SU-DHL-6 (cell line): Measurements from ENCODE around the gene CDK5R2.

Experiments used
- H2AFZ ChIP-seq: fragments of 200-600 bp; sonication (generic); 2 replicates; pipeline ENCODE4 v1.6.1; 2014; ENCODE audit warnings: low read depth, mild to moderate bottlenecking, moderate library complexity, mixed read lengths, antibody characterized with exemption, low read length; ENCODE audit not compliant: severe bottlenecking
- H3F3A ChIP-seq: fragments of 200-600 bp; shearing (Covaris generic); 2 replicates; pipeline ENCODE4 v1.6.0; 2016; ENCODE audit warnings: antibody characterized with exemption, mild to moderate bottlenecking; ENCODE audit not compliant: insufficient read depth
- H3K27ac ChIP-seq: fragments of 200-600 bp; sonication (generic); 2 replicates; pipeline ENCODE4 v1.5.1; 2016; ENCODE audit warnings: low read depth, mild to moderate bottlenecking, low read length, moderate library complexity, mixed read lengths
- H3K27me3 ChIP-seq: fragments of 200-600 bp; sonication (generic), shearing (Covaris generic); 2 replicates; pipeline ENCODE4 v1.6.0; 2014; ENCODE audit warnings: mild to moderate bottlenecking, low read length
- H3K36me3 ChIP-seq: fragments of 200-600 bp; sonication (generic); 2 replicates; pipeline ENCODE4 v1.6.1; 2014; ENCODE audit warnings: mild to moderate bottlenecking, low read length, mixed read lengths
- H3K4me2 ChIP-seq: fragments of 300-600, 200-600 bp; shearing (Covaris generic), sonication (generic); 2 replicates; pipeline ENCODE4 v1.6.0; 2014; ENCODE audit warnings: low read length, low read depth, mild to moderate bottlenecking; ENCODE audit not compliant: poor library complexity, severe bottlenecking
- H3K4me3 ChIP-seq: fragments of 200-600 bp; sonication (generic); 2 replicates; pipeline ENCODE4 v1.5.1; 2014; ENCODE audit warnings: antibody characterized with exemption, low read length, mild to moderate bottlenecking, mixed read lengths; ENCODE audit not compliant: insufficient read depth, poor library complexity, severe bottlenecking
- H3K79me2 ChIP-seq: fragments of 200-600 bp; sonication (generic); 2 replicates; pipeline ENCODE4 v1.6.1; 2014; ENCODE audit warnings: mild to moderate bottlenecking, low read length, moderate library complexity; ENCODE audit not compliant: insufficient read depth
- H3K9ac ChIP-seq: fragments of 200-600 bp; sonication (generic); 2 replicates; pipeline ENCODE4 v1.7.0; 2014; ENCODE audit warnings: mild to moderate bottlenecking, low read length
- H3K9me2 ChIP-seq: fragments of 200-600 bp; sonication (generic); replicated peaks from 2 replicates; pipeline ENCODE4 v1.6.1; 2014; ENCODE audit warnings: low read length; ENCODE audit not compliant: insufficient read depth
- H3K9me3 ChIP-seq: fragments of 200-600 bp; sonication (generic); 2 replicates; pipeline ENCODE4 v1.6.1; 2014; ENCODE audit warnings: low read length, mixed read lengths; ENCODE audit not compliant: insufficient read depth
- H4K20me1 ChIP-seq: fragments of 200-600 bp; sonication (generic); 2 replicates; pipeline ENCODE4 v1.6.1; 2014; ENCODE audit warnings: low read depth, mild to moderate bottlenecking, antibody characterized with exemption, low read length, moderate library complexity, mixed read lengths
- EZH2phosphoT487 ChIP-seq: fragments of 200-600 bp; sonication (generic), shearing (Covaris generic); conservative IDR thresholded peaks from 2 replicates; pipeline ENCODE4 v1.6.1; 2018; ENCODE audit warnings: mild to moderate bottlenecking, antibody characterized with exemption, low read length, moderate library complexity, mixed read lengths
- TF ChIP-seq, protein P1 (sequence below): fragments of 200-600 bp; sonication (generic); IDR thresholded peaks from one replicate; pipeline ENCODE4 v1.5.1; 2017; ENCODE audit warnings: antibody characterized with exemption, mild to moderate bottlenecking, low read length, moderate library complexity; ENCODE audit not compliant: insufficient read depth, poor library complexity, severe bottlenecking

Gene CDK5R2

DNA sequence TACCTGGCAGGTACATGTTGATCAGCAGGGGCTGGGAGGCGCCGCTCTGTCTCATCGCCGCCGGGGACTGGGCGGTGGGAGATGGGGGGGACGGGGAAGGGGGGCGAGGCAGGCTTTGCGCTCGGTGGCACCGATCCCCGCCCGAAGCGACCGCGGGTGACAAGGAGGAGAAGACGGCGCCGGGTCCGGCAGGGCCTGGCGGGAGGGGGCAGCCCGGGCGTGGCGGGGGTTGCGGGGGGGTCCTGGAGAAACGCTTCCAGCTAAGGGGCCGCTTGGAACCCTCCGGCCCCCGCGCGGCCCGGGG is 25.5 kb downstream of the CDK5R2 start, which contains the start of gene FEV:
FEV (minus strand) TSS at position 164 of the 304 bp plus-strand sequence; CDS start at position 55, 109 bp downstream.
- H3K27me3 ChIP-seq, result no peaks in the 10 kb centered on the region
- no peak within 1 kb of the TSS for H3K4me3 ChIP-seq
- no peak within 1 kb of the TSS for H3K9ac ChIP-seq
- H3K79me2 ChIP-seq, result no peaks in the 10 kb centered on the region
- H2AFZ ChIP-seq, result no peak within 1 kb of the TSS
- H3K27ac ChIP-seq, result no peak within 1 kb of the TSS
- no peaks in the 10 kb centered on the region for H3F3A ChIP-seq
- no peaks in the 10 kb centered on the region for H3K36me3 ChIP-seq
- TF ChIP-seq EZH2phosphoT487, result no peak
- TF ChIP-seq, protein P1, sequence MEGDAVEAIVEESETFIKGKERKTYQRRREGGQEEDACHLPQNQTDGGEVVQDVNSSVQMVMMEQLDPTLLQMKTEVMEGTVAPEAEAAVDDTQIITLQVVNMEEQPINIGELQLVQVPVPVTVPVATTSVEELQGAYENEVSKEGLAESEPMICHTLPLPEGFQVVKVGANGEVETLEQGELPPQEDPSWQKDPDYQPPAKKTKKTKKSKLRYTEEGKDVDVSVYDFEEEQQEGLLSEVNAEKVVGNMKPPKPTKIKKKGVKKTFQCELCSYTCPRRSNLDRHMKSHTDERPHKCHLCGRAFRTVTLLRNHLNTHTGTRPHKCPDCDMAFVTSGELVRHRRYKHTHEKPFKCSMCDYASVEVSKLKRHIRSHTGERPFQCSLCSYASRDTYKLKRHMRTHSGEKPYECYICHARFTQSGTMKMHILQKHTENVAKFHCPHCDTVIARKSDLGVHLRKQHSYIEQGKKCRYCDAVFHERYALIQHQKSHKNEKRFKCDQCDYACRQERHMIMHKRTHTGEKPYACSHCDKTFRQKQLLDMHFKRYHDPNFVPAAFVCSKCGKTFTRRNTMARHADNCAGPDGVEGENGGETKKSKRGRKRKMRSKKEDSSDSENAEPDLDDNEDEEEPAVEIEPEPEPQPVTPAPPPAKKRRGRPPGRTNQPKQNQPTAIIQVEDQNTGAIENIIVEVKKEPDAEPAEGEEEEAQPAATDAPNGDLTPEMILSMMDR, result no peak
- no peaks in the 10 kb centered on the region for H3K9me2 ChIP-seq
- no peaks in the 10 kb centered on the region for H4K20me1 ChIP-seq
- H3K9me3 ChIP-seq, result no peaks in the 10 kb centered on the region
- no peak within 1 kb of the TSS for H3K4me2 ChIP-seq

DNA sequence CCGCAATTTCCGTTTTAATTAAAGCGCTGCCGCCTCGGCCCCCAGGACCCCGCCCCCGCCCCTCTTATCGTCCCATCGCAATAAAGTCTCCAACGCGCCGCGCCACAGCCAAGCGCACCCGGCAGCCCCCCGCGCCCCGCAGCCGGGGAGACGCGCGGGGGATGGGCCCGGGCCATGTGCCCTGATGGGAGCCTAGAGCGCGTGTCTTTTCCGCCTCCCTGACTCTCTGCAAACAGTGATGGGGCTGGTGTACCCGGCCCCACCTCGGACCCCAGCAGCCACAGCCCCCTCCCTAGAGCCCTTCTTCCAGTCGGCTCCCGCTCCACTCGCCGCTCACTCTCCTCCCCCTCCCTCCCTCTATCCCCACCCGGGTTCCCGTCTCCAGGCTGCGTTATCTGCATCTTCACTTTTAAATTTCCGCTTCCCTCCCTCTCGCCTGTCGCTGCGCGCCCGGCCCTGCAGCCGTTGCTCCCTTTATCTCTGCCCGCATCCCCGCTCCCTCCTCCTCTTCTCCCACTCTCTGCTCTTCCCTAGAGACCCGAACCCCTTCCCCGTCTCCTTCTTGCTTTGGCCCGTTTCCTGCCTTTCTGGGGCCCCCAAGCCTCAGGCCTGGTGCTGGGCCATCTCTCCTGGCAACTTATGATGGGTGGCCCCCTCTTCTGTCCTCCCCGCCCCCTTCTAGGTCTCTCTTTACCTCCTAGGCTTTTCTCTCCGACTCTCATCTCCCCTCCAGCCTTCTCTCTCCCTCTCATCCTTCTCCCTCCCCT is 26.0 kb downstream of the CDK5R2 start:
- TF ChIP-seq, protein P1, result no peak
- TF ChIP-seq EZH2phosphoT487, result no peak
- no peaks in the 10 kb centered on the region for H3K27me3 ChIP-seq
- H3K9me3 ChIP-seq, result no peaks in the 10 kb centered on the region
- H2AFZ ChIP-seq, result no peak overlapping the region
- H3F3A ChIP-seq, result no peaks in the 10 kb centered on the region
- H3K9ac ChIP-seq, result no peak overlapping the region
- no peak overlapping the region for H3K4me3 ChIP-seq
- no peaks in the 10 kb centered on the region for H3K9me2 ChIP-seq
- no peak overlapping the region for H3K27ac ChIP-seq
- H3K79me2 ChIP-seq, result no peaks in the 10 kb centered on the region
- no peaks in the 10 kb centered on the region for H3K36me3 ChIP-seq
- no peak overlapping the region for H3K4me2 ChIP-seq
- no peaks in the 10 kb centered on the region for H4K20me1 ChIP-seq

DNA sequence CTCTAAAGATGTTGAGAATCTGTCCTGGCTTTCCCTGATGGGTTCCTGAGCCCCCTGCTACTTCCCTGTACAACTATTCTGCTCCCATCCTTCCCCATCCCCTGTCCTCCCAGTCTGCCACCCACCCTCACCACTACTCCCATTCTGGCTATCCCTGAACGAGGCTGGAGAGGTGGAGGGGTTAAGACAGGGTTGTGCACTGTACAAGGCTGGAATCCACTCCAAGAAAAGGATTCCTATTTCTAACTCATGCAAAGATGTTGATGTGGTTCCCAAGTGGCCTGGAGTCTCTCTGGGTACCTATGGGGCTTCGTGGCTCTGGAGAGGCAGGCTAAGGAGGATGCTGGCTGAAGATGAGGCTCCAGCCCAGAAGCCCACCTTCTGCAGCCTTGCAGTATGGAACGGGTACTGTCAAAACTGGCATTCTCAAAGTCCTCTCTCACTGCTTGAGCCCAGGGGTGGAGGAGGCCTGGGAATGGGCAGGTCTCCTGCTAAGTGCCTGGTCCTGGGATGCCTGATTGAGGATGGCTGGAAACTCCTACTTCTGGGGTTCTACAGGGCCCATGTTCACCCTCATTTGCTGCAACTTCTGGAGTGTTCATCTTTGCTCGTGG is 26.8 kb downstream of the CDK5R2 start:
- no peaks in the 10 kb centered on the region for H3K9me3 ChIP-seq
- TF ChIP-seq EZH2phosphoT487, result no peak
- TF ChIP-seq, protein P1, result no peak
- no peak overlapping the region for H3K27ac ChIP-seq
- no peaks in the 10 kb centered on the region for H3K9me2 ChIP-seq
- H3K4me3 ChIP-seq, result no peak overlapping the region
- no peaks in the 10 kb centered on the region for H3K36me3 ChIP-seq
- no peak overlapping the region for H3K4me2 ChIP-seq
- no peaks in the 10 kb centered on the region for H4K20me1 ChIP-seq
- no peaks in the 10 kb centered on the region for H3K79me2 ChIP-seq
- H3K9ac ChIP-seq, result no peak overlapping the region
- no peak overlapping the region for H2AFZ ChIP-seq
- H3K27me3 ChIP-seq, result no peaks in the 10 kb centered on the region
- H3F3A ChIP-seq, result no peaks in the 10 kb centered on the region
